Natural killer cell treated with Interleukin-12 subunit alpha and Interleukin-12 subunit beta and Interleukin-15 and Interleukin-18, amount 100 ng/mL, for 72 hours (primary cell): ENCODE results near the gene SPEN. TPM values are rescaled to one million over a fixed set of nuclear protein-coding genes. Genes with fewer than 3 reads are reported as not detected.

Experiments
- ATAC-seq, 2 donors: fragments of 150-1000 bp; cut with Tn5 transposase in 1 of 2; sonication (Bioruptor Pico), chemical (Tn5 transposase) in 1 of 2; 2 replicates each; pipeline ENCODE4 v1.10.0; 2021
- DNase-seq: peaks from one replicate; pipeline ENCODE4 v3.0.0; 2022; ENCODE audit warnings: low spot score
- H3K27ac Mint-ChIP-seq, 2 donors: 1 replicate in 1 of 2; 2 replicates in 1 of 2; pipeline ENCODE4 v1.8.0; 2022; ENCODE audit warnings: mixed read lengths in 2 of 2, mild to moderate bottlenecking in 1 of 2, moderate library complexity in 1 of 2
- H3K27me3 Mint-ChIP-seq, 2 donors: 1 replicate in 1 of 2; 2 replicates in 1 of 2; pipeline ENCODE4 v1.8.0; 2022; ENCODE audit warnings: mixed read lengths in 2 of 2
- H3K36me3 Mint-ChIP-seq: one replicate; pipeline ENCODE4 v1.8.0; 2022; ENCODE audit warnings: mixed read lengths
- H3K4me1 Mint-ChIP-seq, 2 donors: 1 replicate in 1 of 2; 2 replicates in 1 of 2; pipeline ENCODE4 v1.8.0; 2022; ENCODE audit warnings: low read depth in 2 of 2, mixed read lengths in 2 of 2, mild to moderate bottlenecking in 1 of 2
- H3K4me3 Mint-ChIP-seq: one replicate; pipeline ENCODE4 v1.8.0; 2022; ENCODE audit warnings: mixed read lengths
- H3K9me3 Mint-ChIP-seq: 2 replicates; pipeline ENCODE4 v1.8.0; 2022; ENCODE audit warnings: mixed read lengths
- total RNA-seq, 2 donors: library from RNA; stranded (reverse); gene quantifications; one replicate each; pipeline ENCODE4 v1.2.3, GENCODE V29; 2022

SPEN gene
- total RNA-seq, 2 donors from 2014 or later, result 58.6 to 92.4 TPM

DNA sequence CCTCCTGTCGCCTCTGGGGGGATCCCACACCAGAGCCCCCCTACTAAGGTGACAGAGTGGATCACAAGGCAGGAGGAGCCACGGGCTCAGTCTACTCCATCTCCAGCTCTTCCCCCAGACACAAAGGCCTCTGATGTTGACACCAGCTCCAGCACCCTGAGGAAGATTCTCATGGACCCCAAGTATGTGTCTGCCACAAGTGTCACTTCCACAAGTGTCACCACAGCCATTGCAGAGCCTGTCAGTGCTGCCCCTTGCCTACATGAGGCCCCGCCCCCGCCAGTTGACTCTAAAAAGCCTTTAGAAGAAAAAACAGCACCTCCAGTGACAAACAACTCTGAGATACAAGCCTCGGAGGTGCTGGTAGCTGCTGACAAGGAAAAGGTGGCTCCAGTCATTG lies 86.2 kb downstream of the SPEN start:
- Mint-ChIP-seq H3K36me3 (peaks cover 39% of the 10 kb centered on the region), H3K4me1 (peaks cover 7 to 16% of the 10 kb centered on the region in 2 donors), H3K27ac (peak overlapping the region in 1 of 2 donors; percentile 45), H3K9me3 (no peaks in the 10 kb centered on the region), H3K27me3 (no peaks in the 10 kb centered on the region), H3K4me3 (no peak overlapping the region)
- ATAC-seq (no peak), DNase-seq (no peak)

DNA sequence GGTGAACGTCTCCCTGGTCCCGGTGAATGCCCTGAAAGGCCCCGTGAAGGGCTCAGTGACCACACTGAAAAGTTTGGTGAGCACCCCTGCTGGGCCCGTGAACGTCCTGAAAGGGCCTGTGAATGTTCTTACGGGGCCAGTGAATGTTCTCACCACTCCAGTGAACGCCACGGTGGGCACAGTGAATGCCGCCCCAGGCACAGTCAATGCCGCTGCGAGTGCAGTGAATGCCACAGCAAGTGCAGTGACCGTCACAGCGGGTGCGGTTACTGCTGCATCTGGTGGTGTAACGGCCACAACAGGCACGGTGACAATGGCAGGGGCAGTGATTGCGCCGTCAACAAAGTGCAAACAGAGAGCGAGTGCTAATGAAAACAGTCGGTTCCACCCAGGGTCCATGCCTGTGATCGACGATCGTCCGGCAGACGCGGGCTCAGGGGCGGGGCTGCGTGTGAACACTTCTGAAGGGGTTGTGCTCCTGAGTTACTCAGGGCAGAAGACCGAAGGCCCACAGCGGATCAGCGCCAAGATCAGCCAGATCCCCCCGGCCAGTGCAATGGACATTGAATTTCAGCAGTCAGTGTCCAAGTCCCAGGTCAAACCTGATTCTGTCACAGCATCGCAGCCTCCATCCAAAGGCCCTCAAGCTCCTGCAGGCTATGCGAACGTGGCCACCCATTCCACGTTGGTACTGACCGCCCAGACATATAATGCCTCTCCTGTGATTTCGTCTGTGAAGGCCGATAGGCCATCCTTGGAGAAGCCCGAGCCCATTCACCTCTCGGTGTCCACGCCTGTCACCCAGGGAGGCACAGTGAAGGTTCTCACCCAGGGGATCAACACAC lies 86.9 kb downstream of the SPEN start:
- Mint-ChIP-seq H3K36me3 (peaks cover 31% of the 10 kb centered on the region), H3K27ac (no peak overlapping the region), H3K27me3 (no peaks in the 10 kb centered on the region), H3K4me3 (no peak overlapping the region), H3K4me1 (peaks cover 4 to 16% of the 10 kb centered on the region in 2 donors), H3K9me3 (no peaks in the 10 kb centered on the region)
- DNase-seq (no peak), ATAC-seq (no peak)

DNA sequence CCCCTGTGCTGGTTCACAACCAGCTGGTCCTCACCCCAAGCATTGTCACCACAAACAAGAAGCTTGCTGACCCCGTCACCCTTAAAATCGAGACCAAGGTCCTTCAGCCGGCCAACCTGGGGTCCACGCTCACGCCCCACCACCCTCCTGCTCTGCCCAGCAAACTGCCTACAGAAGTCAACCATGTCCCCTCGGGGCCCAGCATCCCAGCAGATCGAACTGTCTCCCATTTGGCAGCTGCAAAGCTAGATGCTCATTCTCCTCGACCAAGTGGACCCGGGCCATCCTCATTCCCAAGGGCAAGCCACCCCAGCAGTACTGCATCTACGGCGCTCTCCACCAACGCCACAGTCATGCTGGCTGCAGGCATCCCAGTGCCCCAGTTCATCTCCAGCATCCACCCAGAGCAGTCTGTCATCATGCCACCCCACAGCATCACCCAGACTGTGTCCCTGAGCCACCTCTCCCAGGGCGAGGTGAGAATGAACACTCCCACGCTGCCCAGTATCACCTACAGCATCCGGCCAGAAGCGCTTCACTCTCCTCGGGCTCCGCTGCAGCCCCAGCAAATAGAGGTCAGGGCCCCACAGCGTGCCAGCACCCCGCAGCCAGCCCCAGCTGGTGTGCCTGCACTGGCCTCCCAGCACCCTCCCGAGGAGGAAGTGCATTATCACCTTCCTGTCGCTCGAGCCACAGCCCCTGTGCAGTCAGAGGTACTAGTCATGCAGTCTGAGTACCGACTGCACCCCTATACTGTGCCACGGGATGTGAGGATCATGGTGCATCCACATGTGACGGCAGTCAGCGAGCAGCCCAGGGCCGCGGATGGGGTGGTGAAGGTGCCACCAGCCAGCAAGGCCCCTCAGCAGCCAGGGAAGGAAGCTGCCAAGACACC lies 87.8 kb downstream of the SPEN start:
- Mint-ChIP-seq H3K9me3 (no peaks in the 10 kb centered on the region), H3K36me3 (peaks cover 24% of the 10 kb centered on the region), H3K27me3 (no peaks in the 10 kb centered on the region), H3K4me3 (no peak overlapping the region), H3K27ac (peak overlapping the region in 1 of 2 donors; percentile 47), H3K4me1 (peaks cover 4 to 13% of the 10 kb centered on the region in 2 donors)
- DNase-seq (no peak), ATAC-seq (peak in 1 of 2 donors; percentile 10)

DNA sequence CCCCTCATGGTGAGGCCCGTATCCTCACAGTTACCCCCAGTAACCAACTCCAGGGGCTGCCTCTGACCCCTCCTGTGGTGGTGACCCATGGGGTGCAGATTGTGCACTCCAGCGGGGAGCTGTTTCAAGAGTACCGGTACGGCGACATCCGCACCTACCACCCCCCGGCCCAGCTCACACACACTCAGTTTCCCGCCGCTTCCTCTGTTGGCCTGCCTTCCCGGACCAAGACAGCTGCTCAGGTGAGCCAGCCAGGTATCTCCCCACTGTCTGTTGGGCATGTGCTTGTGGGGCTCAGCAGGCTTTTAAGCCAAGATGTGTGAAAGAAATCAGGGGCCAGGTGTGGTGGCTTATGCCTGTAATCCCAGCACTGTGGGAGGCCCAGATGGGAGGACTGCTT lies 88.5 kb downstream of the SPEN start:
- no peaks in the 10 kb centered on the region for H3K9me3 Mint-ChIP-seq
- ATAC-seq, result no peak
- H3K4me3 Mint-ChIP-seq, result no peak overlapping the region
- DNase-seq, result no peak
- peaks cover 4 to 13% of the 10 kb centered on the region in 2 donors for H3K4me1 Mint-ChIP-seq
- peak overlapping the region in 1 of 2 donors; percentile 90 for H3K27ac Mint-ChIP-seq
- H3K36me3 Mint-ChIP-seq, result peaks cover 16% of the 10 kb centered on the region
- no peaks in the 10 kb centered on the region for H3K27me3 Mint-ChIP-seq

DNA sequence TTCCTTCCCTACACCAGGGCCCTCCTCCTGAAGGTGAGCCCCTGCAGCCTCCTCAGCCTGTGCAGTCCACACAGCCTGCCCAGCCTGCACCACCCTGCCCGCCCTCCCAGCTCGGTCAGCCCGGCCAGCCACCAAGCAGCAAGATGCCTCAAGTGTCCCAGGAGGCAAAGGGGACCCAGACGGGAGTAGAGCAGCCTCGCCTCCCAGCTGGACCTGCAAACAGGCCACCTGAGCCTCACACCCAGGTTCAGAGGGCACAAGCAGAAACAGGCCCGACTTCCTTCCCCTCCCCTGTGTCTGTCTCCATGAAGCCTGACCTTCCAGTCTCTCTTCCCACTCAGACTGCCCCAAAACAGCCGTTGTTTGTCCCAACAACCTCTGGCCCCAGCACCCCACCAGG lies 89.6 kb downstream of the SPEN start:
- H3K9me3 Mint-ChIP-seq, result no peaks in the 10 kb centered on the region
- peaks cover 5% of the 10 kb centered on the region for H3K36me3 Mint-ChIP-seq

DNA sequence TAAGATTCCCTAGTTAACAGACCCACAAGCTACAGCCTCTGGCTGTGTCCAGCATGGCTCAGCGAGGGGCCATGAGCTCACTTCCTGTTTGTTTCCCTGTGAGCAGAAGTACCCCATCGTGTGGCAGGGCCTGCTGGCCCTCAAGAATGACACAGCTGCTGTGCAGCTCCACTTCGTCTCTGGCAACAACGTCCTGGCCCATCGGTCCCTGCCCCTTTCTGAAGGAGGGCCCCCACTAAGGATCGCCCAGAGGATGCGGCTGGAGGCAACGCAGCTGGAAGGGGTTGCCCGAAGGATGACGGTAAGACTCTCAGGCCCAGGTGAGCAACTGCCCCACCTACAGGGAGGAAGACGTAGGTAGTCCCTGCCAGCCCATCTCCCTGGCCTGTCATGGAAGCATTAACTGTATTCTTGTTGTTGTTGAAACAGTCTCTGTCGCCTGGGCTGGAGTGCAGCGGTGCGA lies 90.2 kb downstream of the SPEN start:
- no peak for ATAC-seq
- no peaks in the 10 kb centered on the region for H3K27me3 Mint-ChIP-seq
- no peaks in the 10 kb centered on the region for H3K9me3 Mint-ChIP-seq
- H3K4me1 Mint-ChIP-seq, result peaks cover 4 to 13% of the 10 kb centered on the region in 2 donors
- peak overlapping the region; percentile 74 to 90 for H3K27ac Mint-ChIP-seq
- no peak for DNase-seq
- no peak overlapping the region for H3K4me3 Mint-ChIP-seq
- H3K36me3 Mint-ChIP-seq, result peaks cover 4% of the 10 kb centered on the region

More for the DNA sequence above, 89.6 kb downstream of the SPEN start:
- no peak for DNase-seq
- Mint-ChIP-seq H3K4me1 (peaks cover 4 to 13% of the 10 kb centered on the region in 2 donors), H3K27ac (peak overlapping the region; percentile 74 to 90), H3K27me3 (no peaks in the 10 kb centered on the region), H3K4me3 (no peak overlapping the region)
- ATAC-seq, result no peak

DNA sequence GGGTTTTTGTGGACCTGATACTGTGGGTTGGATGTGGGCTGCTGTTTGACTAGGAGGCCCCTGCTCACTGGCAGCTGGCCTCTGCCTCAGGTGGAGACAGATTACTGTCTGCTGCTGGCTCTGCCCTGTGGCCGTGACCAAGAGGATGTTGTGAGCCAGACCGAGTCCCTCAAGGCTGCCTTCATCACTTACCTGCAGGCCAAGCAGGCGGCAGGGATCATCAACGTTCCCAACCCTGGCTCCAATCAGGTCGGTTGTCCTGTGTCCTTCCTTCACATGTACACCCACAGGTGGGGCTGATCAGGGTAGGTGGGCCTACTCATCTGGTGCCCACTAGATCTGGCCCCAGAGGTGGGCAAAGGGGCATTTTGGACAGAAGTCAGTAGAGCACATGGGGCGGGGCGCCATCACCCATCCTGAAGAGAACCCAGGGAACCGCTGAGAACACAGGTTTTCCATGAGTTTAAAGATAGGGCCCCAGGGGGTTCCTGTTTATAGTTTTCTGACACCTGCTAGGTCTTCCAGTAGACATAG lies 91.2 kb downstream of the SPEN start:
- H3K4me1 Mint-ChIP-seq, result peaks cover 4 to 13% of the 10 kb centered on the region in 2 donors
- no peaks in the 10 kb centered on the region for H3K9me3 Mint-ChIP-seq
- H3K27ac Mint-ChIP-seq, result peak overlapping the region; percentile 58 to 68
- ATAC-seq, result no peak
- no peak for DNase-seq
- no peaks in the 10 kb centered on the region for H3K27me3 Mint-ChIP-seq
- peaks cover 4% of the 10 kb centered on the region for H3K36me3 Mint-ChIP-seq
- H3K4me3 Mint-ChIP-seq, result no peak overlapping the region

DNA sequence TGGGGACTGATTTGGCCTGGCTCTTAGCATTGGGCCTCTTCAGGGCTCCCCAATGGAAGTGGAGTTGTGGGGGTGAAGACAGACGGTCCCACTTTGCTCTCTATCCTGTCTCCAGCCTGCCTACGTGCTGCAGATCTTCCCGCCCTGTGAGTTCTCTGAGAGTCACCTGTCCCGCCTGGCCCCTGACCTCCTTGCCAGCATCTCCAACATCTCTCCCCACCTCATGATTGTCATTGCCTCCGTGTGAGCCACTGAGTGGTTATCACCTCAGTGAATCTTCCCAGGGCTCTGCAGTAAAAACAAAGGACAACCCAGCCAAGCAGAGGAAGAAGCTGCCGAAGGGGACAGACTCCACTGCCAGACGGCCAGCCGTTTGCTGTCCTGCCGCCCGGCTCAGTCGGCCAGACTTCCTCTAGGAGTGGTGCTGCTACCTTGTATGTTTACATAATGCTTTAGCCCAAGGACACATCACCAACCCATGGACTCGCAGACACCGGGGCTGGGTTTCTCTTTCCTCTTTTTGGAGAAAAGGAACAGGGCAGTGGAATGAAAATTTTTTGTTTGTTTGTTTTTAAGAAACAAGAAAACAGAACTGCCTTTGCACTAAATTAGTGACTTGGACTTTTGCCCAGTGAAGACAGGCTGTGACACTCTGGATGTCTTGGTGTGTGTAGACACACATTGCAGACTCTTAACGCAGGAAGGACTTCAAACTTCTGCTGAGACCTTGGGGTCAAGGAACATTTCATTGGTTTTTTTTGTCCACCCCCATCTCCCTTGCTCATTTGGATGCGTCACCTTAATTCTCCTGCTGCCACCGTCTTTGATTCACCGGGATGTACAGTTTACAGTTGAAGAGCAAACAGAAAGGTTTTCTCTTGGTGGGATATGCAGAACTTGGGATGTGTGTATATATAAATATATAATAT lies 91.9 kb downstream of the SPEN start:
- H3K27ac Mint-ChIP-seq, result peak overlapping the region; percentile 58 to 68
- peaks cover 4 to 13% of the 10 kb centered on the region in 2 donors for H3K4me1 Mint-ChIP-seq
- ATAC-seq, result no peak
- no peaks in the 10 kb centered on the region for H3K27me3 Mint-ChIP-seq
- DNase-seq, result no peak
- H3K4me3 Mint-ChIP-seq, result no peak overlapping the region
- no peaks in the 10 kb centered on the region for H3K9me3 Mint-ChIP-seq
- peaks cover 4% of the 10 kb centered on the region for H3K36me3 Mint-ChIP-seq

DNA sequence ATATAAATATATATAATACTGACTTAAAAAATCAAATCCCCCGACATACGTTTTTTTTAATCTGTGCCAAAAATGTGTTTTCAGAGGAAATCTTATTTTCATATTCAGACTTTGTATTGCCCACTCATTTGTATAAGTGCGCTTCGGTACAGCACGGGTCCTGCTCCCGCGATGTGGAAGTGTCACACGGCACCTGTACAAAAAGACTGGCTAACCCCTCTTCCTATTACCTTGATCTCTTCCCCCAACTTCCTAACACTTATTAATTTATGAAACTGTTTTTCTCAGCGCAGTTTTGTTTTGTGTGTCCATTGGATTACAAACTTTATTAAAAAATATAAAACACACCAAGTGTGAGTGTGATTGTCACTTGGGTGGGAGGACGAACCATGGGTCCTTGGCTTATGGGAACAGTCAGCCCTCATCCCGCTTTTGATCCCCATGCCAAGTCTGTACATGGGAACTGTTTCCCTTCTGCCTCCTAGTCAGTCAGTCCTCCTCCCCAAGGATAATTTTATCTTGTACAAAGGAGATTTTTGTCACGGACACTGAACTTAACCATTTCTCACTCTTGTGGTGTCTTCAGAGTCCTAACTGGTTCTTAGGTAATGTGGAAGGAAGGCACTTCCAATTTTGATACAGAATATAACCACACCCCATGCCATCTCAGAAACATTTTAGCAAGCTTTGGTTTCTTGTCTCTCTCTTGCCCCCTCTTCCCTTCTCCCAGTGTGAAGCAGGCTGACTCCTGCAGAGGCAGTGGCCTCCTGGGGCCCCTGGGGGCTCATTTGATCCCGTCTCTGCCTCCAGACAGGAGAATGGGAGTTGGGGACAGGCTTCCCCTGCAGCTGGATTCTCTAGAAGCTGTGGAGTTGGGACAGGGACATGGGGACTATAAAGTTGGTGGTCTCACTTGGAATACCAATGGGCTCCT lies 92.9 kb downstream of the SPEN start:
- no peak overlapping the region for H3K4me3 Mint-ChIP-seq
- peaks cover 4% of the 10 kb centered on the region for H3K36me3 Mint-ChIP-seq
- peaks cover 4 to 10% of the 10 kb centered on the region in 2 donors for H3K4me1 Mint-ChIP-seq
- DNase-seq (no peak), ATAC-seq (no peak)
- H3K27ac Mint-ChIP-seq, result peak overlapping the region in 1 of 2 donors; percentile 33
- H3K27me3 Mint-ChIP-seq, result no peaks in the 10 kb centered on the region
- no peaks in the 10 kb centered on the region for H3K9me3 Mint-ChIP-seq

DNA sequence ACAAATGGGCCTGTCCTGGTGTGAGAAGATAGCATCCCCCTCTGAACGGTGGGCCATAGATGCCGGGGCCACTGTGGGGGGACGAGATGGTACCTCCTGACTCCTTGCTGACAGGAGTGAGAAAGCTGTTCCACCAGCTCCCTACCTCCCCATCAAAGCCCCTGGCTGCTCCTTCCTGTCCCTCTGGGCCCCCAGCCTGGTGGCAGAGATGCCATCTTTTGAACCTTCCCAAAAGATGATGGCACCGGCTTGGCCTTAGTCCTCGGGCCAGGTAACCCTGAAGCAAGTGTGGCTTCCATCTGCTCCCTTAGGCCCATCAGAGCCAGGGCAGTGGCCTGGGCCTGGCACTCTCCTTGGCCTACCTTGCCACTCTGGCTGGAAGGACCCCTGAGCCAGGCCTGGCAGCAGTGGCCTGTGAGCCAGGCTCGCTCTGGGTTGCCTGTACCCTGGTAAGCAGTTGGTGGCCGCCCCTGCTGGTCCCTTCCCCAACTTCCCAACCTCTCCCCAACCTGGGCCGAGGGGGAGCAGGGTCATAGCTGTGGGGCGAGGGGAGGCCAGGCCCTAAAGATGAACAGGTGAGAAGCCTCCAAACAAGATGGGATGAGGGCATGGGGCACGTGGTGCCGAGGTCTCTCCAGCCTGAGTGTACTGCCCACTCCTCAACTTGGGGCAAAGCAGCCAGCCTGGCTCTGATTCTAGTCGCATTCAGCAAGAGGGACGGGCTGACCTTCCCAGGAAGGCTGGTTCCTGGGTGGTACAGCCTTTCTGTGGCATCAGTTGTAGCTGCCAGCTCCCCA lies 93.7 kb downstream of the SPEN start:
- no peak for DNase-seq
- peaks cover 4% of the 10 kb centered on the region for H3K36me3 Mint-ChIP-seq
- no peak overlapping the region for H3K27ac Mint-ChIP-seq
- H3K27me3 Mint-ChIP-seq, result no peaks in the 10 kb centered on the region
- no peak for ATAC-seq
- H3K4me1 Mint-ChIP-seq, result peaks cover 6 to 9% of the 10 kb centered on the region in 2 donors
- no peaks in the 10 kb centered on the region for H3K9me3 Mint-ChIP-seq
- H3K4me3 Mint-ChIP-seq, result no peak overlapping the region

DNA sequence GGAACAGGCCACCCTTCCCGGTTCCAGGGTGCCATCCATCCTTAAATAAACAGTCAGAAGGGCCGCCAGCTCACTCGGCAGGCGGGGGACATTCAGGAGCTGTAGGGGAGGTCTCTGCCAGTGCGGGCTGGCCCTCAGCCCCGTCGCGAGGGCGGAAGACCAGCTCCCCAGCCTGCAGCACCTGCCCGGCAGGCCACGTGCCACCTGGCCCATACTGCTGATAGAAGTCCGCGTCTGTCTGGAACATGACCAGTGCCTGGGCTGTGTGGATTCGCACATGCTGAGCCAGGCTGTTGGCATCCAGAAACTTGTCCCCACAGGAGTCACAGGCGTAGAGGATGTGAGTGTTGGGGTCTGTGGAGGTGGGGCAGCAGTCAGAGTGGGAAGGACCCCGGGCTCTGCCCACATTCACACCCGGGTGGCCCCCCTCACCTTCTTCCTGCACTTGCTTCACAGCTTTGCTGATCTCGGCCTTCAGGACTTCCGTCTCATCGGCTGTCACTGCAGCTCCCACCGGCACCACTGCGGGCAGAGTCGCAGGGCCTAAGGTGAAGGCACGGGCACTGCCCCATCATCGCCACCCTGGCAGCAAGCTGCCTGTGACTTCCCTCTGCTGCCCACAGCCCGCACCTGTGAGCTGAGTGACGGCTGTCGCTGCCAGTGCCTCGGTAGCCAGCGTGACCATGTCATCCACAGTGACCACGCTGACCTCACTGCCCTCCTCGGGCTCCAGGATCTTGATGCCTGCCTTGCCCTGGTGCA lies 94.6 kb downstream of the SPEN start:
- no peak for ATAC-seq
- H3K27ac Mint-ChIP-seq, result no peak overlapping the region
- H3K4me1 Mint-ChIP-seq, result peaks cover 10 to 16% of the 10 kb centered on the region in 2 donors
- no peaks in the 10 kb centered on the region for H3K27me3 Mint-ChIP-seq
- H3K4me3 Mint-ChIP-seq, result no peak overlapping the region
- no peaks in the 10 kb centered on the region for H3K9me3 Mint-ChIP-seq
- DNase-seq, result no peak
- H3K36me3 Mint-ChIP-seq, result peaks cover 4% of the 10 kb centered on the region
